RCC 7860 (cell line): ENCODE results near the gene RNF151.
"Not testable (repeated sequence)": the region's sequence is repeated elsewhere in the genome, so short reads cannot be mapped to it uniquely, and the experiment has no call there.

Source experiments
- DNase-seq: peaks from one replicate; pipeline ENCODE4 v3.0.0-alpha.2; 2015; ENCODE audit warnings: low spot score
- FAIRE-seq: peaks from 2 replicates; lab custom pipeline; 2012; peaks lifted over from hg19 to GRCh38; lab: Jason Lieb, UNC

RNF151 gene

DNA sequence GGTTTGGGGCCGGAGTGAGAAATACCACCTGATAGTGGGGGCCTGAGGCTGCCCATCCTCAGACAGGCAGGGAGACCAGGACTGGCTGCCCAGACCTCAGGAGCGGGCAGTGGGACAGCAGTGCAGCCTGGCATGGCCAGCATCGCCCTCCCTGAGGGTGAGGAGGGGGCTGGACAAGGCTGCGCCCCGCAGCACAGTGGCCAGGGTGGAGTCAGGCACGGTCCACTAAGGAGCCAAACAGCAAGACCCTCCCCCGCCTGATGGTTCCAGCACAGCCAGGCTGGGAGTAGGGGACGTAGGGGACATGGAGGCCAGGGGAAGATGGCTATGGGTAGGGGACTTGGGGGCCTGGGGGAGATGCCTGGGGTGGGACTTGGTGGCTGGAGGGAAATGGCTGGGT is 39.7 kb downstream of the RNF151 start:
- DNase-seq (no peak), FAIRE-seq (no peak)

DNA sequence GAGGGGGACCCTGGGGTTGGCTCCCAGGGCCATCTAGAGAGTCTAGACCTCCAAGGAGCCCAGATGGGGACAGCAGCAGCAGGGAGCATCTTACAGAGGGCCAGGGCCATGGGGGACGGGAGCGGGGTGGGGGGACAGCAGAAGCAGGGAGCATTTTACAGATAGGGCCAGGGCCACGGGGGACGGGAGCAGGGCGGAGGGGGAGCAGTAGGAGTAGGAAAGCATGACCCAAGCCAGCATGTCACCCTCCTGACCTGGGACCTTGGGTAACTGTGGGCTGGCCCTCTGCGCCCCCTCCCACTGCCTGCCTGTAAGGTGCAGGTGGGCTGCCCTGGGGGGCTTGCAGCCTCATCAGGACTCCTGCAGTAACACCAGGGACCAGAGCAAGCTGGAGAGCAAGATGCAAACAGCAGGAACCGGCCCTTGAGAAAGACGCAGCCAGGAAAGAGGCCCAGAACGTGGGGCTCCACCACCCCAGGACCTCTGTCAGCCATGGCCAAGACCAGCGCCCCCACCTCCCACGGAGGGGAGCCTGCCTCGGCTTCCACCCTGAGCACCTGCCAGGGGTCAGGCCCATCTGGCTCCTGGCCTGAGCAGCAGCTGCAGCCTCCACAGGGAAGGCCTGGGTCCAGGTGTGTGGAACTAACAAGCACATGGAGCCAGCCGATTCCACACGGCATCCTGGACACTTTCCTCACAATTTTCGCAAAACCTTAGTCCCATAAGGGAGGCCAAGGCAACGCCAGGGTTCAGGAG is 40.6 kb downstream of the RNF151 start:
- no peak for FAIRE-seq
- no peak for DNase-seq

DNA sequence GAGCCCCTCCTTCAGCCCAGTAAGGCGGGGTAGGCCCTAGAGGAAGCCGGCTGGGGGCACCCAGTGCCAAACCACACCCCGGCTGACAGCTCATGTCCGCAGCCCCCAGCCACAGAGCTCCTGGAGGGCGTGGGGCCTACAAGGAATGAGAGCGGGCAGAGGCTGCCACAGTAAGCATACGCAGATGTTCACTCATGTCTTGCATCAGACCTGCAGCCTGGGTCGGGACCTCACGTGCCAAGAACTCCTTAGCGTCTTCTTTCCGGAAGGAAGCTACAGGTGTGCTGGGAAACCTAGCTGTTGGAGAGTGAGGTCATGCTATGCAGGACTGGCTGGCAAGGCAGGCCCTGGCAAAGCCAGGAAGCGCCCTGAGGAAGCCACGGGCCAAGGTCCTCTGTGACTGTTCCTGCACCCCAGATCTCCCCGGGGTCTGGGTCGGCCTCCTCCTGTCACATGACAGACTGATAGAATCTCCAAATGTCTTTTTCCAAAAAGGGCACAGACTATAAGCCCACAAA is 41.4 kb downstream of the RNF151 start:
- DNase-seq: peak; percentile 12
- no peak for FAIRE-seq

DNA sequence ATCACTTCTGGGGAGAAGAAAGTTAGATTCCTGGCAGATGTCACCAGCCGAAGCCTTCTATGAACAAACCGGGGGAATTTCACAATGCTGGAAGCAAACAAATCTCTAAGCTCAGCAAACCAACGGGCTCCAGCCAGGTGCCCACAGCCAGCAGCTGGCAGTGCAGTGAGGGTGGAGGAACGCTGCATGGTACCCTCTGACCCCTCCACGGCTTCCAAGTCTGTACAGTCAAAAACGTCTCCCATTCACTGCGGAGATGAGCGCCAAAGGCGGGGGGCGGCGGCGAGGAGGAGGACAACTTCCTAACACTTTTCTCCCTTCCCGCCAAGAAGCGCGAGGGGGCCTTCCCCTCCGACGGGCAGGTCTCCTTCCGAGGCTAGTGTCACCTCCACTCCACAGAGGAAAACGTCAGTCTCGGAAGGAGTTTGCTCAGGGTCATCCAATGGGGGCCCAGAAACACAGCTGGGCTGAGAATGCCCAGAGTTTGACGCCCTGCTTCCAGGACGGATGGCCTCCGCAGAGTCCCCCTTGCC is 42.0 kb downstream of the RNF151 start:
- FAIRE-seq (no peak), DNase-seq (no peak)

DNA sequence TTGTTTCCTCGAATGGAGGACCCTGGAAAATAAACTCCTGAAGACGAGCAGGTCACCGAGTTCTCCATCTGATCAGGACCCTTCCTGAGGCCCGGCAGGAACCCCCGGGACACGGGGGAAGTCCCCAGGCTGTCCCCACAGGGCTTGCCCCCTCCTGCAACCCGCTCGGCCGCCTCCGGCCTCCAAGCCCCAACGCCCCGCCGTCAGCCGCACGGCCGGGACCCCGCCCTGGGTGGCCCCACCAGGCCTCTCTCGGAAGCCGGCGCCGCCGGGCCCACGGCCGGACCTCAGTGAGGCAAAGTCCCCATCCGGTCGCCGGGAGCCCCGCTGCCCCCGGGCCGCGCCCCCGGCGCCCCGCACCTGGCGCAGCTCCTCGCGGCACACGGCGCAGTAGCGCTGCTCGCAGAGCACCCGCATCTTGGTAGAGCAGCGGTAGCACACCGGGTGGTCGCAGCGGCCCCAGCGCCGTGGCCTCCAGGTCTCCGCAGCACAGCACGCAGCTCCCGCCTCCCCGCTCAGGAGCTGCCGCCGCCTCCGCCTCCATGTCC is 42.6 kb downstream of the RNF151 start:
- DNase-seq (no peak), FAIRE-seq (no peak)

DNA sequence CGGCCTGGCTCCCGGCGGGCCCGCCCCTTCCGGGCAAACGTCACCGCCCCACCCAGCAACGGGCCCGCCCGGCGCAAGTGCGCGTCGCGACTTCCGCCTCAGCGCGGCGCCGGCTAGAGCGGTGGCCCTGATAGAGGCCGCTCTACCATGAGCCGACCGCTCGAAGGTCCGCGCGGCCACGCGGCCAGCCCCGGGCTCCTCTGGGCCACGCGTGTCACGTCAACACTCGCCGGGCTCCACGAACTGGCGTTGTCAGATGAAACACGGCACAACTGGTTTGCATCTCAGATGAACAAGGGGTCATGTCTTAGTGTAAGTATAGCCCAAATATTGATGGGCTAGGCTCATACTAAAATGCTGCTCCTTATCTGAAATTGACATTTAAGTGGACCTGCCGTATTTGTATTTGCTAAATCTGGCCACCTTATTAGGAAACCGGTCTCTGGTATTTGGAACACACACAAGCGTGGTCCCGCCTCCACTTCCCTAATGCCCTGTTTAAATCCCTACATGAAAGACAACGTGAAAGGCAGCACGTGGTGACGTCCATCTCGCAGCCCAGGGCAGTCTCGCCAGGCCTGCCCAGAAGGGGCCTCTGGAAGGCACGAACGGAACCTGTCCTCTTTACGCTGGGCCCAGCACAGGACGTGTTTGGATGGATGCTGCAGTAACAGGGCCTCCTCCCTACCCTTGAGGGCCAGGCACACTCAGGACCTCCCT is 43.3 kb downstream of the RNF151 start, which contains the start of gene ZNF598:
TSS of gene ZNF598 (minus strand) at position 31 of the 720 bp plus-strand sequence.
- DNase-seq: peak; percentile 65
- FAIRE-seq: no peak

DNA sequence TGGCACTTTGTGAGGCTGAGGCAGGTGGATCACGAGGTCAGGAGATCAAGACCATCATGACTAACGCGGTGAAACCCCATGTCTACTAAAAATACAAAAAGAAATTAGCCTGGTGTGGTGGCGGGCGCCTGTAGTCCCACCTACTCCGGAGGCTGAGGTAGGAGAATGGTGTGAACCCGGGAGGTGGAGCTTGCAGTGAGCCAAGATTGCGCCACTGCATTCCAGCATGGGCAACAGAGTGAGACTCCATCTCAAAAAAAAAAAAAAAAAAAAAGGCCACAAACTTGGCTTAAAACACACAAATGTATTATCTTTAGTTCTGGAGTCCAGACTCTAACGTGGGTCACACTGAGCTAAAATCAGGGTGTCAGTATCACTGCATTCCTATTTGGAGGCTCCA is 45.1 kb downstream of the RNF151 start:
- DNase-seq: not testable (repeated sequence)

DNA sequence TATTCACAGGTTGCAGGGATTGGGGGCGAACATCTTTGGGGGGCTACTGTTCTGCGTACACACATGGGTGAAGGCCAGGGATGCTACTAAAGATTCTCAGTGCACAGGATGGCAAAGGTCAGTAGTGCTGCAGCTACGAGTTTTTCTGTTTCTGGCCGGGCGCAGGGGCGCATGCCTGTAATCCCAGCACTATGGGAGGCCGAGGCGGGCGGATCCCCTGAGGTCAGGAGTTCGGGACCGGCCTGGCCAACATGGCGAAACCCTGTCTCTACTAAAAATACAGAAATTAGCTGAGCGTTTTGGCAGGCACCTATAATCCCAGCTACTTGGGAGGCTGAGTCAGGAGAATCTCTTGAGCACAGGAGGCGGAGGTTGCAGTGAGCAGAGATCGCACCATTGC is 46.9 kb downstream of the RNF151 start:
- no peak for FAIRE-seq
- DNase-seq: no peak

More for the DNA sequence above, 45.1 kb downstream of the RNF151 start:
- FAIRE-seq: not testable (repeated sequence)

DNA sequence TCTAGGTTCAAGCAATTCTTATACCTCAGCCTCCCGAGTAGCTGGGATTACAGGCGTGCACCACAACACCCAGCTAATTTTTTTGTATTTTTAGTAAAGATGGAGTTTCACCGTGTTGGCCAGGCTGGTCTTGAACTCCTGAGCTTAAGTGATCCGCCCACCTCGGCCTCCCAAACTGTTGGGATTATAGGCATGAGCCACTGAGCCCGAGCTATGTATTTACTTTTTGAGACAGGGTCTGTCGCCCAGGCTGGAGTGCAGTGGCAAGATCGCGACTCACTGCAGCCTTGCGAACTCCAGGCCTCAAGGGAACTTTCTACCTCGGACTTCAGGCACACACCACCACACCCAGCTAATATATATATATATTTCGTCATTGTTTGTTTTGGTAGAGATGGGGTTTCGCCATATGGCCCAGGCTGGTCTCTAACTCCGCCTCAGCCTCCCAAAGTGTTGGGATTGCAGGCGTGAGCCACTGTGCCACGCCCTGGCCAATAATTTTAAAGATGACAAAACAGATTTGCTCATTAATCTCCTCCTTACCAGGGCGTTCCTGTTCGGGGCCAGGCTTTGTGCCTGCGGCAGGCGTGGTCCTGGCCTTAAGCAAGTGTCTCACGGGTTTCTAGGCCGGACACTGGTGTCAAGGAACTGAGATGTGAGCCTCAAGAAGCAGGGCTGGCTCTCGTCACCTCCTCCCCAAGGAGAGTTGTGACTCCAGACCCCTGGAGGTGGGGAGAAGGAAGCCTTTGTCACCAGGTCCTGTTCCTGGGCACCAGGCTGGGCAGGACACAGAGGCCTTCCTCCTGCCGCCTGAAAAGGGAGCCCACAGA is 48.7 kb downstream of the RNF151 start:
- FAIRE-seq (no peak), DNase-seq (no peak)

DNA sequence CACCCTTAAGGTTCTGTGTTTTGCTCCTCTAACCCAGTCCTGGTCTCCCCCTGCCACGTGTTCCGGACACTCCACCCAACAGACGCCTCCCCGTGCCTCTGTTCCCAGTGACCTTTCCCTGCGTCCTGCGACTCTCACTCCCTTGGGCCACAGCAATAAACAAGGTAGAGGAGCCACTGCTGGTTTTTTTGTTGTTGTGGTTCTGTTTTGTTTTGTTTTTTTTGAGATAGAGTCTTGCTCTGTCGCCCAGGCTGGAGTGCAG is 49.2 kb downstream of the RNF151 start:
- DNase-seq (no peak), FAIRE-seq (no peak)

DNA sequence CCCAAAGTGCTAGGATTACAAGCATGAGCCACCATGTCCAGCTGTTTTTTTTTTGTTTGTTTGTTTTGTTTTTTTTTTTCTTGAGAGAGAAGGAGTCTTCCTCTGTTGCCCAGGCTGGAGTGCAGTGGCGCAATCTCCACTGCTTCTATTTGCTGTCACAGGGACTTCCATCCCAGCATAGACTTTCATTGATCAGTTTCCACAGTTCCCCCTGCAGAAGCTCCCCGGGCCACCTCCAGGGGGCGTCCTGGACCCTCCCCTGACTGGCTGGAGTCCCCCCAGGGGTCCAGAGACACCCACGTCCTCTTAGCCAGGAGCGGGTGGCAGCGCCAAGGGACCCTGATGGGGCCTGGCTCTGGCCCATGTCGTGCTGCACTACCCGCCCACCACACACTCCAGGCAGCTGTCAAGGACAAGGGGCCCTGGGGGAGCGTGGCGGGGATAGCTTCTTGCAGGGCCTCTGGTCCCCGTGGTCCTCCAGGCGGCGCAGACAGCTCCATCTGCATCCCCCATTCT is 49.8 kb downstream of the RNF151 start:
- FAIRE-seq (no peak), DNase-seq (no peak)
